Inflammatory macrophage treated with lipopolysaccharide for 1 hour (primary cell): ENCODE results near the gene PSME1.

Experiments
- DNase-seq, 2 donors: peaks; one replicate each; pipeline ENCODE4 v3.0.0-alpha.2; 2020 to 2022

PSME1 gene

GRCh38 chr14:24177041-24177825 is 41.2 kb downstream of the PSME1 start:
- no peak for DNase-seq

- no peak for DNase-seq
Measured at GRCh38 chr14:24177891-24178290, 41.9 kb downstream of the PSME1 start.

- no peak for DNase-seq
Measured at GRCh38 chr14:24178399-24179178, 42.6 kb downstream of the PSME1 start.

- DNase-seq = no peak
Measured at GRCh38 chr14:24179294-24179960, 43.4 kb downstream of the PSME1 start.

- DNase-seq = no peak
Measured at GRCh38 chr14:24179961-24180796, 44.2 kb downstream of the PSME1 start.

- no peak for DNase-seq
Measured at GRCh38 chr14:24181371-24182077, 45.5 kb downstream of the PSME1 start.

GRCh38 chr14:24182110-24182882 is 46.3 kb downstream of the PSME1 start:
- DNase-seq = no peak

GRCh38 chr14:24183014-24183481 is 47.1 kb downstream of the PSME1 start:
- no peak for DNase-seq

- DNase-seq = no peak
Measured at GRCh38 chr14:24184104-24184970, 48.3 kb downstream of the PSME1 start.

- no peak for DNase-seq
Measured at GRCh38 chr14:24185026-24185425, 49.0 kb downstream of the PSME1 start.

- no peak for DNase-seq
Measured at GRCh38 chr14:24185741-24186140, 49.7 kb downstream of the PSME1 start.

GRCh38 chr14:24186831-24187538 is 51.0 kb downstream of the PSME1 start:
- DNase-seq = no peak

- DNase-seq = no peak
Measured at GRCh38 chr14:24187539-24187915, 51.5 kb downstream of the PSME1 start.
